ENCODE measurements around the gene ELMOD3. TPM values are rescaled to one million over a fixed set of nuclear protein-coding genes. Genes with fewer than 3 reads are reported as not detected.
"Not testable (repeated sequence)": the region's sequence is repeated elsewhere in the genome, so short reads cannot be mapped to it uniquely, and the experiment has no call there.

The ELMOD3 gene
- total RNA-seq, 2 experiments from 2014 or later = 14.0 to 14.9 TPM

- POLR2A ChIA-PET = interaction anchor here (0.6 to 3.5 kb wide), 11 partner anchors 8 to 387 kb away, joined by 3 to 49 read pairs (median 4); partner anchors contain the start of genes C2orf68, ELMOD3, GGCX and MAT2A
These were observed 28.0 kb upstream of the ELMOD3 start for GRCh38 chr2:85326406-85327159.

DNA sequence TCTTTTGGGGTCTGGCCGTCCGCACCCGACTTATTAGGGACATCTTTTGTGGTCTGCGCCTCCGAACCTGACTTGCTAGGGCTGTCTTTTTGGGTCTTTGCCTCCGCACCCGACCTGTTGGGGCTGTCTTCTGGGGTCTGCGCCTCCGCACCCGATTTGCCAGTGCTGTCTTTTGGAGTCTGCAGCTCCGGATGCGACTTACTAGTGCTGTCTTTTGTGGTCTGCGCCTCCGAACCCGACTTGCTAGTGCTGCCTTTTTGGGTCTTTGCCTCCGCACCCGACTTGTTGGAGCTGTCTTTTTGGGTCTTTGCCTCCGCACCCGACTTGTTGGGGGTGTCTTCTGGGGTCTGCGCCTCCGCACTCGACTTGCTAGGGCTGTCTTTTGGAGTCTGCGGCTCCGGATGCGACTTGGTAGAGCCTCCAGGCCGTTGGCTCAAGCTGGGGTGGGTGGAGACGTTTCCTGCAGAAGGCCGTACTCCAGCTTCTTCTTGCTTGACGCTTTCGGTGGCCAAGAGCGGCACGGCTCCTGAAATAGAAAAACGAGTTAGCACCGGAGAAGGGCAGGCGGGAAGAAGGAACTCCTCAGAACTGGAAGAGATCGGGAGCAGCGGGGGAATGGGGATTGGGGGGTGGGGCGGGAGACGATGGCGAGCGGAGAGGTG is 27.3 kb upstream of the ELMOD3 start:
- CTCF ChIA-PET = interaction anchor here (0.7 to 2.1 kb wide), 4 partner anchors 9 to 42 kb away, joined by 3 to 11 read pairs (median 3); no protein-coding TSS in a partner anchor
- POLR2A ChIA-PET = interaction anchor here (0.6 to 3.5 kb wide), 12 partner anchors 8 to 388 kb away, joined by 3 to 49 read pairs (median 4); partner anchors contain the start of genes C2orf68, ELMOD3, GGCX and MAT2A

More at GRCh38 chr2:85326406-85327159, 28.0 kb upstream of the ELMOD3 start:
- CTCF ChIA-PET = interaction anchor here (1.0 to 2.1 kb wide), 3 partner anchors 9 to 27 kb away, joined by 3 to 11 read pairs (median 3); no protein-coding TSS in a partner anchor

GRCh38 chr2:85327822-85328617 is 26.5 kb upstream of the ELMOD3 start, which contains the start of gene TGOLN2:
TGOLN2 (minus strand) TSS chr2:85327989; CDS start chr2:85327962, 27 bp downstream.
- ChIA-PET CTCF (interaction anchor here (0.7 to 2.1 kb wide), 2 partner anchors 10 to 42 kb away, joined by 3 to 11 read pairs; no protein-coding TSS in a partner anchor), POLR2A (interaction anchor here (0.7 to 3.5 kb wide), 6 partner anchors 9 to 382 kb away, joined by 3 to 49 read pairs (median 10); partner anchors contain the start of genes ELMOD3, MAT2A and RETSAT)

- CTCF ChIA-PET = interaction anchor here (0.8 kb wide), 1 partner anchor 223 kb away, joined by 3 read pairs; no protein-coding TSS in a partner anchor
- POLR2A ChIA-PET = interaction anchor here (3.4 kb wide), 1 partner anchor 25 kb away, joined by 49 read pairs; the partner anchor contains the start of genes ELMOD3 and RETSAT
These were observed 25.4 kb upstream of the ELMOD3 start for GRCh38 chr2:85329181-85329651.

DNA sequence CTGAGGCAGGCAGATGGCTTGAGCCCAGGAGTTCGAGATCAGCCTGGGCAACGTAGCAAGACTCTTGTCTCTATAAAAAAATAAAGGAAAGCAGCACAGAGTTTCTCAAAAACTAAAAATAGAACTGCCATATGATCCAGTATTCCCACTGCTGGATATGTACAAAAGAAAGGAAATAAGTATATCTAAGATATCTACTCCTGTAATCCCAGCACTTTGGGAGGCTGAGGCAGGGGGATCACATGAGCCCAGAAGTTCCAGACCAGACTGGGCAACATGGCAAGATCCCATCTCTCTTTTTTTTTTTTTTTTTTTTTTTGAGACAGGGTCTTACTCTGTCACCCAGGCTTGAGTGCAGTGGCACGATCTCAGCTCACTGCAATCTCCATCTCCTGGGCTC is 24.9 kb upstream of the ELMOD3 start:
- CTCF ChIA-PET = interaction anchor here (0.8 kb wide), 1 partner anchor 222 kb away, joined by 3 read pairs; no protein-coding TSS in a partner anchor
- POLR2A ChIA-PET = not testable (repeated sequence)

DNA sequence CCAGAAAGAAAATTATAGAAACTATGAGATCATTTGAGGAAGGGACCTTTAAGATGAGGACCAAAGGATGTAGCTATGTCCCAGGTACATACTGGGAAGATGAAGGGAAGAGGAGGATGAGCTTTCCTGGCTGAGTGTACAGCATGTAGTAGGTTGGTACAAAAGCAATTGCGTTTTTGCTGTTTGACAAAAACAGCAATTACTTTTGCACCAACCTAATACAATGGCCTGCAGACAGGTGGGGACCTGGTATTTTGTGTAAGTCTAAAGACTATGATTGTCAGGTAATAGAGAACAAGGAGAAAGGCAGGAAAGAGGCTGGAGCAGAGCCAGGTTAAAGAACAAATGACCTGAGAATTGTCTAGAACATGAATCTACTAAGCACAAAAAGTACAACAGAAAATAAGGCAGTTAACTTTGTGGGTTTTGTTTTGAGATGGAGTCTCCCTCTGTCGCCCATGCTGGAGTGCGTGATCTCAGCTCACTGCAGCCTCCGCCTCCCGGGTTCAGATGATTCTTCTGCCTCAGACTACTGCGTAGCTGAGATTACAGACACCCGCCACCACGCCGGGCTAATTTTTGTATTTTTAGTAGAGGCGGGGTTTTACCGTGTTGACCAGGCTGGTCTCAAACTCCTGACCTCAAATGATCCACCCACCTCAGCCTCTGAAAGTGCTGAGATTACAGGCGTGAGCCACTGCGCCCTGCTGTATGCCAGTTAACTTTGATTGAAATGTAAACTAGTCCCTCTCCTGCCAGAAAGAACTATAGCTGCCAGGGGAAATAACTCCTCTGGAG is 23.5 kb upstream of the ELMOD3 start:
- ChIA-PET POLR2A (interaction anchor here (2.0 kb wide), 1 partner anchor 23 kb away, joined by 6 read pairs; the partner anchor contains the start of genes ELMOD3 and RETSAT), CTCF (no interaction called here)

- CTCF ChIA-PET = interaction anchor here (1.0 kb wide), 1 partner anchor 57 kb away, joined by 3 read pairs; no protein-coding TSS in a partner anchor
These were observed 20.7 kb upstream of the ELMOD3 start for GRCh38 chr2:85333877-85334276.

GRCh38 chr2:85334928-85335327 is 19.6 kb upstream of the ELMOD3 start:
- POLR2A ChIA-PET = no interaction called here
- CTCF ChIA-PET = no interaction called here

More at GRCh38 chr2:85333877-85334276, 20.7 kb upstream of the ELMOD3 start:
- POLR2A ChIA-PET = not testable (repeated sequence)

DNA sequence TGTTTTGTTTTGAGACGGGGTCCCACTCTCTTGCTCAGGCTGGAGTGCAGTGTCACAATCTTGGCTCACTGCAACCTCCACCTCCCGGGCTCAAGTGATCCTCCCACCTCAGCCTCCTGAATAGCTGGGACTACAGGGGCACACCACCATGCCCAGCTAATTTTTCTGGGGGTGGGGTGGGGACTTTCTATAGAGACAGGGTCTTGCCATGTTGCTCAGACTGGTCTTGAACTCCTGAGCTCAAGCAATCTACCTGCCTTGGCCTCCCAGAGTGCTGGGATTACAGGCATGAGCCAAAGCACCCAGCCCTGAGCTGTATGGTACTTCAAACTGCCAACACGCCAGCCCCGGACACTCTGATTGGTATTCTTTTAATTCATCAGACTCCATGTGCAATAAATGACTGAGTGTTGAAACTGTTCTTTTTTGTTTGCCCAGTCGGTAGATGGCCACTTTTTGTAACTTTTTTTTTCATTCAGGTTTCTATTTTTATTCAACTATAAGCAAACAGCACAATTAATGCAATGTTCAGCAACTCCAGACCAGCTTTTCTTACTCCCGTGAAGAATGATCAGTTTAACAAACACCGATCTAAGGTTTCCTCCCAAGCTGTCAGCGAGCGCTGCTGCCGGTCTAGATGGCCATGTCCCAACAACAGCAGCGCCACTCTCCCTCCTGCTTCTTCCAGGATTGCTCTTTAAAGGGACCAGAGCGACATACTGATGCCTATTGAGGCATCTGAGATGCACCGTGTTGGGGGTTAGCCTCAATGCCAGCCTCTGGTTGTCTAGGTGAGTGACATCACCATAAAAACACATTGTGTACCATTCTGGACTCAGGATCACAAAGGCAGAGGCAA is 14.3 kb upstream of the ELMOD3 start:
- ChIA-PET CTCF (interaction anchor here (1.1 kb wide), 1 partner anchor 323 kb away, joined by 3 read pairs; no protein-coding TSS in a partner anchor), POLR2A (no interaction called here)

GRCh38 chr2:85341269-85342029 is 13.1 kb upstream of the ELMOD3 start:
- ChIA-PET CTCF (no interaction called here), POLR2A (no interaction called here)

DNA sequence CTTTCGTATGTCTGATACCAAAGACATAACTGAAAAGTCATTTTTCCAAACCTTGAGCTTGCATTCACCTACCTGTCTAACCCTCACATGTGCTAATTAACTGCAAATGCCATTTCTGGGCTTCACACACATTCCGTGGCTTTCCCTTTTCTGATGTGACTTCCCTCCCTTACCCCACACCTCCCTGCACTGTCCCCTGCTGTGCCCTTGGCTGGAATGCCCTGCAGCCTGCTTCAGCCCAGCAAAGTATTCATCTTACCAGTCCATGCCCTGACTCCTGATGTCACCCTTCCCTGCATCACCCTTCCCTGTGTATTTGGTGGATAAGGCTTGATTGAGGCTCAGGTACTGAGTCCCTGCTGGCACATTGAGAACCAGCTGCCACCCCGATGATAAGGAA is 12.4 kb upstream of the ELMOD3 start:
- POLR2A ChIA-PET = no interaction called here
- CTCF ChIA-PET = no interaction called here

- CTCF ChIA-PET = not testable (repeated sequence)
These were observed 11.2 kb upstream of the ELMOD3 start for GRCh38 chr2:85343207-85343895.

GRCh38 chr2:85344356-85344954 is 10.1 kb upstream of the ELMOD3 start:
- ChIA-PET CTCF (no interaction called here), POLR2A (no interaction called here)

More at GRCh38 chr2:85343207-85343895, 11.2 kb upstream of the ELMOD3 start:
- POLR2A ChIA-PET = not testable (repeated sequence)

DNA sequence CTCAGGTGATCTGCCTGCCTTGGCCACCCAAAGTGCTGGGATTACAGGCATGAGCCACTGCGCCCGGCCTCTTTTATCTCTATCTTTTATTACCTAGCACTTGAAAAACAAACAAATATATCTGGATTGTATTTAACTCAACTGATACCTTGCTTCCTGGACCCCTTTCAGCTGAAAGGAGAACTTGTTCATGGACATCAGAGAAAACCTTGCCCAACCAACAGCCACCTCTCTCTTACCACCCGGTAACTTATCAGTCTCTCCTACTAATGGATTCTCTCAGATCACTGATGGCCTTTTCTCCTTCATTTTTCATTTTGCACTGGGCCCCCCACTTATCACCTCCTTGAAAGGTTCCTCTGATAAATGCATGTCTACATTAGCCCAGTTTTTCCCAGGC is 7.0 kb upstream of the ELMOD3 start:
- CTCF ChIA-PET = no interaction called here
- POLR2A ChIA-PET = no interaction called here

DNA sequence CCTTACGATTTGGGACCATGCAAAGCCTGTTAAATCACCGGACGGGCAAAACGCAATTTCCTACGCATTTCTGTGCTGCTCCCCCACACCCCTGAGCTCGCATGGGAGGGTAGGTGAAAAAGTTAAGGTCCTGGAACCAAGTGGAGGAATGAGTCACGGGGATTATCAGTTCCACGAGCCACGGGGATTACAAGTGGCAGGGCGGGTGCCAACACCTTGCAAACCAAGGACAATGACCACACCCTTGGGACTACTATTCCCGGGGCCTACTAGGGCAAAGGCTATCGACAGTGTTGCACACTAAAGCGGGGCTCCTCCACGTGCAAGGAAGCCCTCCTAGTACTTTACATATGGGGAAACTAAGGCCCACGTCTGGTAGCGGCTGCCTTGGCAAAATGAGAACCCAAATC is 688 bp upstream of the ELMOD3 start:
- CTCF ChIA-PET = interaction anchor here (1.8 kb wide), 1 partner anchor 66 kb away, joined by 6 read pairs; the partner anchor contains the start of gene SH2D6

More for the DNA sequence above, 688 bp upstream of the ELMOD3 start:
- POLR2A ChIA-PET = interaction anchor here (1.1 to 2.8 kb wide), 6 partner anchors 23 to 186 kb away, joined by 3 to 49 read pairs (median 6); partner anchors contain the start of genes MAT2A and TGOLN2
